GM23338 (cell line): ENCODE results near the gene PRR36. TPM values are rescaled to one million over a fixed set of nuclear protein-coding genes. Genes with fewer than 3 reads are reported as not detected.

ENCODE experiments used
- polyA plus RNA-seq: library from polyadenylated mRNA; unstranded; fragments of >200 nt; fragmentation: Nextera tagmentation; extraction: Ambion mirVana; gene quantifications from 2 replicates; pipeline ENCODE4 v1.2.1, GENCODE V29; 2016
- total RNA-seq: library from RNA; depleted of rRNA; stranded (reverse); fragments of >200 nt; shearing (Covaris generic); gene quantifications from 2 replicates; pipeline ENCODE4 v1.2.3, GENCODE V29; 2014; rRNA removed

The PRR36 gene
- total and polyA plus RNA-seq, 2 experiments from 2014 or later: 17.6 to 17.9 TPM

Other genes starting within 250 kb of the PRR36 start
- 65.2 and 69.0 TPM in 2 replicates for gene XAB2, start 244.8 kb downstream of the PRR36 start, total RNA-seq
- 18.4 and 20.0 TPM in 2 replicates for gene XAB2, start 244.8 kb downstream of the PRR36 start, polyA plus RNA-seq
- 8.6 and 9.9 TPM in 2 replicates for gene PET100, start 244.6 kb downstream of the PRR36 start, total RNA-seq
- 636 and 765 TPM in 2 replicates for gene PET100, start 244.6 kb downstream of the PRR36 start, polyA plus RNA-seq
- gene PCP2, start 240.7 kb downstream of the PRR36 start, total RNA-seq: not detected in 2 replicates
- 0.40 TPM in 1 of 2 replicates, not detected in the other for gene PCP2, start 240.7 kb downstream of the PRR36 start, polyA plus RNA-seq
- 37.6 and 55.8 TPM in 2 replicates for gene STXBP2, start 237.3 kb downstream of the PRR36 start, total RNA-seq
- gene STXBP2, start 237.3 kb downstream of the PRR36 start, polyA plus RNA-seq: 42.6 and 45.0 TPM in 2 replicates
- gene RETN, start 205.3 kb downstream of the PRR36 start, total RNA-seq: not detected in 2 replicates
- not detected in 2 replicates for gene RETN, start 205.3 kb downstream of the PRR36 start, polyA plus RNA-seq
- gene MCEMP1, start 197.3 kb downstream of the PRR36 start, total RNA-seq: not detected in 2 replicates
- not detected in 2 replicates for gene MCEMP1, start 197.3 kb downstream of the PRR36 start, polyA plus RNA-seq
- gene TRAPPC5, start 193.6 kb downstream of the PRR36 start, total RNA-seq: 78.3 and 83.8 TPM in 2 replicates
- gene TRAPPC5, start 193.6 kb downstream of the PRR36 start, polyA plus RNA-seq: 252 and 284 TPM in 2 replicates
- gene FCER2, start 172.3 kb downstream of the PRR36 start, total RNA-seq: not detected in 2 replicates
- gene FCER2, start 172.3 kb downstream of the PRR36 start, polyA plus RNA-seq: 0.29 and 0.38 TPM in 2 replicates
- gene CLEC4G, start 142.3 kb downstream of the PRR36 start, total RNA-seq: 0.23 and 0.52 TPM in 2 replicates
- 0.65 and 0.70 TPM in 2 replicates for gene CLEC4G, start 142.3 kb downstream of the PRR36 start, polyA plus RNA-seq
- gene CD209, start 126.9 kb downstream of the PRR36 start, total RNA-seq: 0.35 TPM in 1 of 2 replicates, not detected in the other
- gene CD209, start 126.9 kb downstream of the PRR36 start, polyA plus RNA-seq: not detected in 2 replicates
- not detected in 2 replicates for gene CLEC4M, start 111.1 kb downstream of the PRR36 start, total RNA-seq
- gene CLEC4M, start 111.1 kb downstream of the PRR36 start, polyA plus RNA-seq: not detected in 2 replicates
- gene EVI5L, start 44.2 kb downstream of the PRR36 start, total RNA-seq: 14.0 and 16.2 TPM in 2 replicates
- gene EVI5L, start 44.2 kb downstream of the PRR36 start, polyA plus RNA-seq: 4.3 and 4.5 TPM in 2 replicates
- gene LRRC8E, start 14.1 kb upstream of the PRR36 start, total RNA-seq: 4.5 and 4.8 TPM in 2 replicates
- 0.29 and 1.3 TPM in 2 replicates for gene LRRC8E, start 14.1 kb upstream of the PRR36 start, polyA plus RNA-seq
- gene MAP2K7, start 29.5 kb upstream of the PRR36 start, total RNA-seq: 22.6 and 23.2 TPM in 2 replicates
- gene MAP2K7, start 29.5 kb upstream of the PRR36 start, polyA plus RNA-seq: 11.3 and 12.2 TPM in 2 replicates
- gene TGFBR3L, start 40.4 kb upstream of the PRR36 start, total RNA-seq: 1.7 and 5.6 TPM in 2 replicates
- 6.2 and 7.0 TPM in 2 replicates for gene TGFBR3L, start 40.4 kb upstream of the PRR36 start, polyA plus RNA-seq
- gene SNAPC2, start 45.9 kb upstream of the PRR36 start, total RNA-seq: 17.2 and 25.1 TPM in 2 replicates
- 16.4 and 17.1 TPM in 2 replicates for gene SNAPC2, start 45.9 kb upstream of the PRR36 start, polyA plus RNA-seq
- 52.4 and 53.1 TPM in 2 replicates for gene CTXN1, start 51.7 kb upstream of the PRR36 start, total RNA-seq
- 22.3 and 22.5 TPM in 2 replicates for gene CTXN1, start 51.7 kb upstream of the PRR36 start, polyA plus RNA-seq
- 121 and 125 TPM in 2 replicates for gene TIMM44, start 69.3 kb upstream of the PRR36 start, total RNA-seq
- 128 and 131 TPM in 2 replicates for gene TIMM44, start 69.3 kb upstream of the PRR36 start, polyA plus RNA-seq
- 118 and 143 TPM in 2 replicates for gene ELAVL1, start 131.3 kb upstream of the PRR36 start, total RNA-seq
- gene ELAVL1, start 131.3 kb upstream of the PRR36 start, polyA plus RNA-seq: 74.1 and 81.6 TPM in 2 replicates
- gene CCL25, start 178.4 kb upstream of the PRR36 start, total RNA-seq: 0.52 TPM in 1 of 2 replicates, not detected in the other
- gene CCL25, start 178.4 kb upstream of the PRR36 start, polyA plus RNA-seq: 0.73 and 0.97 TPM in 2 replicates